ENCODE data around the gene INTS6. TPM values are rescaled to one million over a fixed set of nuclear protein-coding genes. Genes with fewer than 3 reads are reported as not detected.

The INTS6 gene
- total RNA-seq, 2 donors from 2014 or later, result 40.0 to 53.1 TPM

GRCh38 chr13:51321836-51322235, 131.0 kb downstream of the INTS6 start:
- ATAC-seq (no peak), DNase-seq (no peak)
- Histone ChIP-seq H3K9me3 (no peaks in the 10 kb centered on the region), H3K27ac (no peak overlapping the region), H3K36me3 (replicated peaks in 1 of 2; ENCODE audit: insufficient read depth in 1 of 2, low read depth in 2 of 2) (no peaks in the 10 kb centered on the region), H3K4me3 (no peak overlapping the region), H3K27me3 (no peaks in the 10 kb centered on the region), H3K4me1 (no peaks in the 10 kb centered on the region)
- TF ChIP-seq POLR2A (IDR thresholded peaks at IDR 0.05) (no peak), CTCF (IDR thresholded peaks at IDR 0.05) (no peak)
- WGBS, 2 donors, result 61 to 81% methylated on average over 2 of the region's 2 CpGs
- intact Hi-C loops (cut with DNase I), result no loop called here

DNA sequence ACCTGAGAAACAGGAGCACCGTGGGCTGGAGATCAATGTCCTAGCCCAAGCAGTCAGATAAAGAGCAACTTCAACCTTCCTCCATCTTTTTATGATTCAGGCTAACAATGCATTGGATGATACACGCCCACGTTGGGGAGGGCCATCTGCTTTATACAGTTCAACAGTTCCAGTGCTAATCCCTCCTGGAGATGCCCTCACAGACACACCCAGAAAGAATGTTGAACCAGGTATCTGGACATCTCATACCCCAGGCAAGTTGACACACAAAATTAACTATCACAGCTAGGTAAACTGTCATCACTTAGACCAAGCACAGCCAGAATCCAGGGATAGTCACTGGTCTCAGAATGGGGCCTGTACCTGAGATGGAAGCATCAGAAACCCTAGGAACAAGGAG, 134.0 kb downstream of the INTS6 start:
- Histone ChIP-seq H3K4me1 (no peaks in the 10 kb centered on the region), H3K36me3 (replicated peaks in 1 of 2; ENCODE audit: insufficient read depth in 1 of 2, low read depth in 2 of 2) (no peaks in the 10 kb centered on the region), H3K27me3 (no peaks in the 10 kb centered on the region), H3K4me3 (no peak overlapping the region), H3K27ac (no peak overlapping the region), H3K9me3 (no peaks in the 10 kb centered on the region)
- ATAC-seq, result no peak
- DNase-seq, result no peak
- TF ChIP-seq POLR2A (IDR thresholded peaks at IDR 0.05), result no peak
- no peak for TF ChIP-seq CTCF (IDR thresholded peaks at IDR 0.05)
- WGBS, 2 donors, result 83 to 88% methylated on average over 3 of the region's 3 CpGs
- intact Hi-C loops (cut with DNase I), result no loop called here

DNA sequence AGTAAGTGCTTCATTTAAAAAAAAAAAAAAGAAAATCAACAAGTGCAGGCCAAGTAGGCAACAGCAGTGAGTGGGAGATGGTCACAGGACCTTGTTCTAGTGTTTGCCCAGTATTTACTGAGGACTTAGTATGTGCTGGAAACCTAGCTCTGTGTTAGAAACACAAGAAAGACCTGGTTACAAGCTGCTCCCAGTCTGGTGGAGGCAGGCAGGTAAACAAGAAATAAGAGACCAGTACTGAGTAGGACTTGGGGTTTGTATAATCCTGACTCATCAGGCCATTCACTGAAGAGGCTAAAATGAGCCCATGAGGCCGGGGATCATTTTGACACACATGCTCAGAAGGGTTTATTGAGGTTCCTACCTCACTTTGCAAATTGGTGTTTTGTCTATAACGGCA, 134.8 kb downstream of the INTS6 start:
- Histone ChIP-seq H3K4me3 (no peak overlapping the region), H3K27me3 (no peaks in the 10 kb centered on the region), H3K27ac (no peak overlapping the region), H3K36me3 (replicated peaks in 1 of 2; ENCODE audit: insufficient read depth in 1 of 2, low read depth in 2 of 2) (no peaks in the 10 kb centered on the region), H3K4me1 (no peaks in the 10 kb centered on the region), H3K9me3 (no peaks in the 10 kb centered on the region)
- TF ChIP-seq CTCF (IDR thresholded peaks at IDR 0.05), result no peak
- no peak for TF ChIP-seq POLR2A (IDR thresholded peaks at IDR 0.05)
- DNase-seq (no peak), ATAC-seq (no peak)
- 85 to 100% methylated on average over 2 of the region's 2 CpGs for WGBS, 2 donors
- intact Hi-C loops (cut with DNase I), result no loop called here

DNA sequence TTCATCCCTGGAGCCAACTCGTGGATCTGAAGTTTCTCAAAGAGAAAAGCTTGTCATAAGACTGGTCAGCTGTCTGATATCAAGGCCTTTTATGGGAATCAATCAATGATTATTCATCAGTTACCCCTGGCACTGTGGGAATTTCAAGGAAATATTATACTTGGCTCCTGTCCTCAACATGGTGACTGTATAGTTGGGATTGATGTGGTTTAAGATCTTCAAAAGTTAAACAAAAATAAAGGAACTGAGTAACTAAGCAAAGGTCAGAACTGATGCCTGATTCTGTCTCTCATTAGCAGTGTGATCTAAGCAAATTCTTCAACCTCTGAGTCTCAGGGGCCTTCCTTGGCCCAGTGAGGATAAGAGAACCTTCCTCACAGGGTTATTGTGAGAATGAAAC, 135.6 kb downstream of the INTS6 start:
- ATAC-seq (no peak), DNase-seq (no peak)
- Histone ChIP-seq H3K4me1 (no peaks in the 10 kb centered on the region), H3K27me3 (no peaks in the 10 kb centered on the region), H3K36me3 (replicated peaks in 1 of 2; ENCODE audit: insufficient read depth in 1 of 2, low read depth in 2 of 2) (no peaks in the 10 kb centered on the region), H3K27ac (no peak overlapping the region), H3K4me3 (no peak overlapping the region), H3K9me3 (no peaks in the 10 kb centered on the region)
- WGBS, 2 donors, result 40 to 46% methylated on average over 1 of the region's 1 CpG
- intact Hi-C loops (cut with DNase I), result no loop called here
- TF ChIP-seq CTCF (IDR thresholded peaks at IDR 0.05), result no peak
- no peak for TF ChIP-seq POLR2A (IDR thresholded peaks at IDR 0.05)

GRCh38 chr13:51313619-51314018, 139.2 kb downstream of the INTS6 start:
- ATAC-seq (no peak), DNase-seq (no peak)
- intact Hi-C loops (cut with DNase I), result no loop called here
- Histone ChIP-seq H3K9me3 (no peaks in the 10 kb centered on the region), H3K27me3 (no peaks in the 10 kb centered on the region), H3K4me3 (no peak overlapping the region), H3K4me1 (no peaks in the 10 kb centered on the region), H3K27ac (no peak overlapping the region), H3K36me3 (replicated peaks in 1 of 2; ENCODE audit: insufficient read depth in 1 of 2, low read depth in 2 of 2) (no peaks in the 10 kb centered on the region)
- no peak for TF ChIP-seq CTCF (IDR thresholded peaks at IDR 0.05)
- TF ChIP-seq POLR2A (IDR thresholded peaks at IDR 0.05), result no peak
- 67 to 82% methylated on average over 1 of the region's 1 CpG for WGBS, 2 donors
